Right forelimb (tissue), 1 donor: ENCODE results near the gene RRAGC.
"Not testable (repeated sequence)": the region's sequence is repeated elsewhere in the genome, so short reads cannot be mapped to it uniquely, and the experiment has no call there.

Source experiments
- DNase-seq: peaks from one replicate; pipeline ENCODE4 v3.0.0-alpha.2; 2018

The RRAGC gene

GRCh38 chr1:38852780-38853179, 6.8 kb downstream of the RRAGC start:
- no peak for DNase-seq

GRCh38 chr1:38848071-38848470, 11.5 kb downstream of the RRAGC start:
- DNase-seq: no peak

GRCh38 chr1:38846210-38846609, 13.4 kb downstream of the RRAGC start:
- no peak for DNase-seq

- not testable (repeated sequence) for DNase-seq
Observed at GRCh38 chr1:38845088-38845487, 14.5 kb downstream of the RRAGC start.

GRCh38 chr1:38840281-38840680, 19.3 kb downstream of the RRAGC start:
- DNase-seq: no peak

GRCh38 chr1:38839363-38839762, 20.2 kb downstream of the RRAGC start:
- no peak for DNase-seq

GRCh38 chr1:38836316-38836715, 23.3 kb downstream of the RRAGC start:
- not testable (repeated sequence) for DNase-seq

- DNase-seq: peak; percentile 59
Observed at GRCh38 chr1:38834937-38835827, 24.4 kb downstream of the RRAGC start.

- no peak for DNase-seq
Observed at GRCh38 chr1:38834221-38834782, 25.3 kb downstream of the RRAGC start.

- DNase-seq: no peak
Observed at GRCh38 chr1:38833146-38833545, 26.4 kb downstream of the RRAGC start.

- DNase-seq: no peak
Observed at GRCh38 chr1:38832370-38832734, 27.2 kb downstream of the RRAGC start.

GRCh38 chr1:38831731-38832369, 27.7 kb downstream of the RRAGC start:
- DNase-seq: no peak

- no peak for DNase-seq
Observed at GRCh38 chr1:38829368-38829767, 30.2 kb downstream of the RRAGC start.

- DNase-seq: no peak
Observed at GRCh38 chr1:38827318-38827717, 32.3 kb downstream of the RRAGC start.

- no peak for DNase-seq
Observed at GRCh38 chr1:38826886-38827285, 32.7 kb downstream of the RRAGC start.

GRCh38 chr1:38826262-38826661, 33.3 kb downstream of the RRAGC start:
- DNase-seq: no peak

GRCh38 chr1:38820860-38821259, 38.7 kb downstream of the RRAGC start:
- DNase-seq: no peak

GRCh38 chr1:38819516-38819915, 40.1 kb downstream of the RRAGC start:
- DNase-seq: no peak

GRCh38 chr1:38819040-38819439, 40.5 kb downstream of the RRAGC start:
- no peak for DNase-seq

- peak; percentile 77 for DNase-seq
Observed at GRCh38 chr1:38818175-38818976, 41.2 kb downstream of the RRAGC start.

- DNase-seq: no peak
Observed at GRCh38 chr1:38817267-38818174, 42.1 kb downstream of the RRAGC start.
